Esophagus mucosa (tissue), 1 donor: ENCODE data around the gene REEP3. TPM values are rescaled to one million over a fixed set of nuclear protein-coding genes. Genes with fewer than 3 reads are reported as not detected.

ENCODE experiments used
- ATAC-seq: fragments of 200-7000 bp; cut with Tn5 transposase; one replicate; pipeline ENCODE4 v1.9.1; 2020
- total RNA-seq: library from RNA; stranded (reverse); gene quantifications from one replicate; pipeline ENCODE4 v1.2.4, GENCODE V29; 2023
- donor health status: DM: yes; HTN: yes; CAD: no.

Gene REEP3
- total RNA-seq, 1 donor from 2014 or later: 24.5 TPM

DNA sequence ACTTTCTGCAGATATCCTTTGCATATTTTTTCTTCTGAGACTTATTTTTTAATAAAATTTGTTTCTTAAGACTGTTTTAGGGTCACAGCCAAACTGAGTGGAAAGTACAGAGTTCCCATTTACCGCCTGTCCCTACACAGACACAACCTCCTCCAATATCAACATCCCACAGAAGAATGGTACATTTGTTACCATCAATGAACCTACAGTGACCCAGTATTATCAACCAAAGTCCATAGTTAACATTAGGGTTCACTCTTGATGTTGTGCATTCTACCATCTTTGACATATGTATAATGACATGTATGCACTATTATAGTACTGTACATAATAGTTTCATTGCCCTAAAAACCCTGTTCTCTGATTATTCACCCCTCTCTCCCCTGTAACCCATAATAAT, 14.6 kb upstream of the REEP3 start:
- ATAC-seq: no peak

DNA sequence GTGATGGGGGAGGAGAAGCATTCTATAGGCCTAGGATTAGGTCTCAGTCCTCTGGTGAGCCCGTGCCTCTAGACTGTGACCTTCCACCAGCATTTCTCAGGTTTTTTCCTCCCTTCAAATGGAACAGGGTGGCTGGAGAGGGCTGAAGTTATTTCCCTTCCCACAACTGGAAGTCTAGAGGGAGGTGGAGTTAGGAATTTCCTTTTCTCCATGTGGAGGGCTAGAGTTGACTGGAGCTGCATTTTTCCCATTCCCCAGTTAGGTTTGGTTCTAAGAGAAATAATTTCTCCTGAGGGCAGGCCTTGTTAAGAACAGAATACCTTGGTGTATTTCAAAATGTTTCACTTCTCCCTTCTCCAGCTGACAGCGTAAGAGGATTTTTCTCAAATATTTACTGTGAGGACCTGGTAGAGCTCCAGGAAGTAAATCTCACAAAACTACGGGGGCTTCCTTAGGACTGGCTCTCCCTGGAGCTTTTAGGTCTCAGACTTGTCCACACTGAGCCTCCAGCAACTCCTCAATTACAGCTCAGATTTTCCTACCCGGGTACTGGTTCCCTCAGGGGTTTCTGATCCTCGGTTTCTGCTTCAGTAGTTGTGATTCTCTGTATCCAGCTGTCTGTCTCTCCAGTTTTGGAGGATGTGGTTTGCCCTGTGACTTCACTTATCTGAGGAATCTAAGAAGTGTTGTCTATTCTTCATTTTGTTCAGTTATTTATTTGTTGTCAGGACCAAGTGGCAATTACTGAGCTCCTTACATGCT, 6.0 kb upstream of the REEP3 start:
- no peak for ATAC-seq

DNA sequence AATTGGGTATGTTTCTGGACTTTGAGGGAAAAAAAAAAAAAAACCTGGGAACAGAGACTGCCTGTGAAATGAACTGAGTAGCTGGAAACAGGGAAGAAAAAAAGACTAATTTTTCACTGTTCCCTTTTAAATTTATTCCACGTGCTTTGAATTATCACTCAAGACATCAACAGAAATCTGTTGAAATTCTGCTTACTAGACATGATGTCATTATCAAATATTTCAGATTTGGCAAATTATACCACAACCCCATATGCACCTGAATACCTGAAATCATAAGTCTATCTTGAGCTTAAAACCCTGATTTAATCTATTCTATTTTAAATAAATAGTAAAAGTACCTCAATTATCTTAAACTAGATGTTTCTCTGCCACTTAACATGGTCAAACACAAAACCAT, 5.0 kb upstream of the REEP3 start:
- ATAC-seq: no peak

DNA sequence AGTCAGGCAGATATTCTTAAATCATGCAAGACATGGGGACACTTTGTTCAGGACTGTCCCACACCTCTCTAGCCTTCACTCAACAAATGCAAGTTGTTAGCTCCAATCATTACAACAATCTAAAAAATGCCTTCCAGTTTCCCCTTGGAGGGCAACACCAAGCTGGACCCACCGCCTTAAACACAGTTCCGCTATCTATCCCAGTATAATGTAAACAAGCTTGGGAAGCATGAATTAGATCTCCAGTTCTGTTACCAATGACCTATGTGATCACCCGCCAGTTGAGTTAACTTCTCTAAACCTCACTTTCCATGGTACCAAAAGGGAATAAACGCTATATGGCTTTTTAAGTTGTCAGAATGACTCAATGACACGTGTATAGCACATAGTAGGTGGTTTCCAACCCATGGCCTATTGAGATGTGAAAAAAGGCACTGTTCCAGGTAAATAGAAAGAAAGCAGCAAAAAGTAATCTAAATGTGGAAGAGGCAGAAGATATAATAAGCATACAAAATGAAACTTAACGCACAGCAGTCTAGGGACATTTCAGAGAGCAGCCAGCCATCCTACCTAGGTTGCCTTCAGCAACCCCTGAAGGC, 2.4 kb upstream of the REEP3 start:
- no peak for ATAC-seq

DNA sequence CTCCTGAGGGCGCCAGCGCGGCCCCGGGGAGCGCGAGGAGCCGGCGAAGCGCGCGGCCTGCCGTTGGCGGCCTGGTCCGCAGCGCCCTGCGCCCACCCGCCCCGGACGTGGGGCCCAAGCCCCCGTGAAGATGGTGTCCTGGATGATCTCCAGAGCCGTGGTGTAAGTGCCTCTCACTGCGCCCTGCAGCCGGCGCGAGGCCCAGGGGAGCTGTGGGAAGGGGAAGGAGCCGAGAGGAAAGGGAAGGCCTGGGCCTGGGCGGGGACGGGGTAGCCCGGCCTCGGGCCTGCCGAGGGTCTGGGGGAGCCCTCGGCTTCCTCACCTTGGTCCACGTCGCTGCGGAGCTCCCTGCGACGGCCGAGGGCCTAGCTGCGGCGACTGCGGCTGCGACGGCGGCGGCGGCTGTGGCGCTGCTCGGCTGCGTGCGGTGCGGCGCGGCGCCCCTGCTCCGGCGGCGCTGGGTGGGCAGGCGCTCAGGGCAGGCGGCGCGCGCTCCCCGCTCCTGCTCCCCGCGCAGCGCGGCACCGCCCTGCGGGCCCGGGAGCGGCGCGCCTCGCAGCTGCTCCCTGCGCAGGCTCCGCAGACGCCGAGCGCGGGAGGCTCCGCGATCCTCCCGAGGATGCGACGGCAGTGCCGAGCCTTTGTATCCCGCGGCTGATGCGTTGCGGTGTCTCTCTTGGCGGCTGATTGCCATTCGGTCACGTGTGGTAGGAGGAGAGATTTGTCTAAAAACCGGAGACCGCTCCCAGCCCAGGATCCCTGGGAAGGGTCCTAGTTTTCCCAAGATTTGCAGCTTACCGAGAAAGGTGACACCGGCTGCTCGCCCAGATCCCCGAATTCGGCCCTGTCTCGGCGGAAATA, 445 bp downstream of the REEP3 start:
- ATAC-seq: peak; percentile 85

DNA sequence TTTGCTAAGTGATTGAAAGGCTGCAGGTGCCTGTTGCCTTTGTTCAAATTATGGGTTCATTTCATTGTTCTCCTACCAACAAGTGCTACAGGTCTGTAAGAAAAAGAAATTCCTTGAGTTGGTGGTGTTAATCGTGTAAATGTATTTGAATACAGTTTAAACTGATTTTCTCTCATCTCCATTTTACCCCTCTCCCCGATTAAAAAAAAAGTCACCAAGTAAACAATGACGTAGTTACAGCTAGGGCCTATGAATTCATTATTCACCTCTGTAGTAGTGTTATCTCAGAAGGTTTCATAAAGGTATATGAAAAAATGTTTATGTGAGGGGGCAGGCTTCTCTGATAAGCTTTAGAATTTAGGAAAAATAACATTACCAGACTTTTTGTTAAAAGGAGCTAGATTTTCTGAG, 1.1 kb downstream of the REEP3 start:
- no peak for ATAC-seq

DNA sequence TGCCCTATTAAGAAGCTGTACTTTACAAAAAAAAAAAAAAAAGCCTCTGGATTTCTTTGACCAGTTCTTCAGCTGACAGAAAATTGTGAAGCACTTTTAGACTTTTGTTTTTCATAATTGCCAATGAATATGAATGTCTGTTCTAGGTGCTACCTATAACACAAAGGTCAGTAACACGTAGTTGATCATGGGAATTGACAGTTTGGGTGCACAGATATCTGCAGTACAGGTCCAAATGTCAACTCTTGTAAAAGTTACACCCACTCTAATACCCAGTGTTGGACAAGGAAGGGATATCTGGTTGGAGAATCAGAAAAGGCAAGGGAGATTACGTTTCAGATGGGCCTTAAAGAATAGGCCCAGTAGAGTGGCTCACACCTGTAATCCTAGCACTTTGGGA, 1.8 kb downstream of the REEP3 start:
- ATAC-seq: no peak

DNA sequence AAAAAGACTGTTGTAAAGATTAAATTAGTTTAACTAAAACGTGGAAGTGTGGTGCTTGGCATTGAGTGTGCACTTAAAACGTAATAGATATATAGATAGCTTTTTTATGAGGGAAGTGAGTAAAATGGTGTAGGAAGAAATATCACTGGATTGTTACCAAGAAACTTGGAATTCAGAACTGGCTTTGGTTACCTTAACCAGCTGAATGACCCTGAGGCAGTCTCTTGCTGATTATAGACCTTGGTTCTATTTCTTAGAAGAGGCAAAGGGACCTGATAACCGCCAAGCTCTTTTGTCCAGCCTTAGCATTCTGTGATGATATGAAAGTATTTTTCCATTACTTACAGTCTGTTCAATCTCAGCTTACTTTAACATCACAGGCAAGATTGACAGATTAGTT, 3.8 kb downstream of the REEP3 start:
- ATAC-seq: no peak

DNA sequence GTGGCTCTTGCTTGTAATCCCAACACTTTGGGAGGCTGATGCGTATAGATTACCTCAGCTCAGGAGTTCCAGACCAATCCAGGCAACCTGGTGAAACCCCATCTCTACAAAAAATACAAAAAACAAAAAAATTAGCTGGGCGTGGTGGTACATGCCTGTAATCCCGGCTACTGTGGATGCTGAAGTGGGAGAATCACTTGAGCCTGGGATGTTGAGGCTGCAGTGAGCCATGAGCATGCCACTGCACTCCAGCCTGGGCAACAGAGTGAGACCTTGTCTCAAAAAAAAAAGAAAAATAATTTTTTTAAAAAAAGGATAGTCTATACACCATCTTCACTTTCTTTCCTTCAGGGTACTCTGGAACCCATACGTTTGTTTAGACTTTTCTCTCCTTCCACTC, 6.2 kb downstream of the REEP3 start:
- no peak for ATAC-seq

DNA sequence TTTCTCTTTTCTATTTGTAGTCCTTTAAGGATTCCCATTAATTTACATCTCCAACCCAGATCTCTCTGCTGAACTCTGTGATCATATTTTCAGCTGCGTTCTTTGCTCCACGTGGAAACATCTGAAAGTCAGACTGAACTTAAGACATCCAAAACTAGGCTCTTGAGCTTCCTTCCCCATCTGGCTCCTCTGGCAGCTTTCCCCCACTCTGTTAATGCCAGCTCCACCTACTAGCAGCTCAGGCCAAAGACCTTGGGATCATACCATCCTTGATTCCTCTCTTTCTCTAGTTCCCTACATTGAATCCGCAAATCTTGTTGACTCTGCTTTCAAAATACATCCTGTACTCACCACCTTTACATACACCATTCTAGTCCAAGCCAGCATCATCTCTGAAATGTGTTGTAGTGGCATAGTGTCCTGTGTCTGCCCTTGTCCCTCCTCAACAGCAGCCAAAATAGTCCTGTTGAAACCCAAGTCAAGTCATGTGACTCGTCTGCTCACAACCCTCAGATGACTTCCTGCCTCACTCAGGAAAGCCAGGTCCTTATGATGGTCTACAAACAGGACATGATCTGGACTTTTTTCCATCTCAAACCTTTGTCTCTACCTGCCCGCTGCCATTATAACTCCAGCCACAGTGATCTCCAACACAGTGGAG, 7.0 kb downstream of the REEP3 start:
- no peak for ATAC-seq

DNA sequence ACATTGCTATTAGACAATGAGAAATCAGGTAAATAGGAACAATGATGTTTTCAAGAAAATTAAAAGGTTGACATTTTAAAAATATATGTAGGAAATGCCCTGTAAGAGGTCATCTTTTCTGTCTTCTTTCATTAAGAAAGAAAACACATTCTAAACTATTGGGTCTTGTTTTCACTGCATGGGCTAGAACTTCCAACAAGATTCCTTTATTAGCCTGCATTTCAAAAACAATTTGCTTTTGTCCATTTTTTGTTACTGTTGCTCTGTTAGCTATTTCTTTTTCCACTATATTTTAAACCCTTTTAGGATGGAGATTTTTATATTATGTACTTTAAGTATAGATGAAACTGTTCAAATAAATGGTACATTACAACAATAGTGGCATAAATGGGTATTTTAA, 9.2 kb downstream of the REEP3 start:
- ATAC-seq: no peak

DNA sequence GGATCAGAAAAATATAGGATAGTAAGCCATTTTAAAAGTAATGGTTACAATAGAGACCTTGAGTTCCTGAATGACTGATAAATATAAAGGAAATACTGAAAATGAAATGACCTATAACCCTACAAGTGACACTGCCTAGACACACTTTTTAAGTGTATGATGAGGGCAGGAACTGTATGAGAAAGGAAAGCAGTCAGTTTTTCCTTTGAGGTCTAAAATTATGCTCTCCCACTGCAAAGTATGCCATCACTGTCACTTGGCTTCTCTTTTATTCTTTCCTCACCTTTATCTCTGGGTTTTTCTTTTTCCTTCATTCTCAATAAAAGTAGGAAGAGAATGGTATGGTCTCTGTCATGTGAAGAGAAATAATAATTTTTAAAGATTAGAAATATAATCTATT, 13.5 kb downstream of the REEP3 start:
- ATAC-seq: no peak

DNA sequence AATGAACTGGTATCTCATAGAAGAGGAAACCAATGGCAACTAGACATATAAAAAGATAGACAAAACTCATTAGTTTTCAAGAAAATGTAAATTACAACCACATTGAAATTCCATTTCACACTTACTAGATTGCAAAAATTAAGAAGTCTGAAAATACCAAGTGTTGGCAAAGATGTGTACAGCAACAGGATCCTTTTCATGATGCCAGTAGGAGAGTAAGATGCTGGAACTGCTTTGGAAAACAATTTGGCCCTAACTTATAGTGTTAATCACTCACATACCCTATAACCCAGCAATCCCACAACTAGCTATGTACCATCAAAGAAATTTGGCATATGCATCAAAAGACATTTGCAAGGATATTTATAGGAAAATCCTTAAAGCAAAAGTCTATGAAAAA, 15.5 kb downstream of the REEP3 start:
- ATAC-seq: no peak

DNA sequence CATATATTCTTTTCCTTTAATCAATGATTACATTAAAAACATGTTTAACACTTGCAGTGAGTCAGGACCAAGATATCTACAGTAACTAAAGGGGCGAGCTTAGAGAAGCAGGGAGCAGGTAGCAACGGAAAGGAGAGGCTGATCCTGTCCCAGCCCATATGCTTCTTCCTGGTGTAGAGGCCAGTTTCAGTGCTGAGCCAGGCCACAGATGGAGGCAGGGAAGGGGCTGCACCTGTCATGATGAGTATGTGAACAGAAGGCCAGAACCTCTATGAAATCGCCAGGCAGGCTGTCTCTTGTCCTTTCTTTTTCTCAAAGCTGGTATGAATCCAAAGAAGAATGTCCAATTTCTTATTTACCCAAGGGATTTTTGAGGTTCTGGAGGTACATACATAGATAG, 16.3 kb downstream of the REEP3 start:
- ATAC-seq: peak; percentile 29

DNA sequence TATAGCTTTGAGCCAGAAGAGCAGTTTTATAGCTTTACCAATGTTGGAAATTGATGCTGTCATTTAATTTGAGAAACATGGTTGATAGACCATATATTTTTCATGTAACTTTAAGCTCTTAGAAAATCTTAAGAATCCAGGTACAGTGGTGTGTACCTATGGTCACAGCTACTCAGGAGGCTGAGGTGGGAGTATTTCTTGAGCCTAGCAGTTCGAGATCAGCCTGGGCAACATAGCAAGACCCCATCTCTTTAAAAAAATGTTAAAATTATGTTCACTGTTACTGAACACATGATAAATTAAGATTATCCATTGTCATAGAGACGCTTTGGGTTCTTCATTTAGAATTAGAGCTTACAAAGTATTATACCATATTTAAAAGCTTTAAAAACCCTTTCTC, 18.2 kb downstream of the REEP3 start:
- no peak for ATAC-seq

DNA sequence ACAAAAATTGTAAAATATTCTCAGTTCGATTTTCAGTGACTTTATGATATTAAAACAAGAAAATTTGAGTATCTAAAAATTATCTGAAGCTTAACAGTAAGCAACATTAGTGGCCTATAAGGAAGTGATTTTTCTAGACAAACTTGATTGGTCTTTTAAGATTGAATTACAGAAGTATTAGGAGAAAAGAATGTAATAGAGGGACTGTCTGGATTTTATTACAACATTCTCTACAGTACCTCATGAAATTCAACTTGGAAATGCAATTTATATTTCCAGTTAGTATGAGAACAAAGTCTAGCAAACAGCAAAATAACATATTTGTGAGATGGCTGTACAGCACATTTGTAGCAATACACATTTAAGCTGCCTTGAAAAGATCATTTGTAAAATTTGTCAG, 18.8 kb downstream of the REEP3 start:
- no peak for ATAC-seq

DNA sequence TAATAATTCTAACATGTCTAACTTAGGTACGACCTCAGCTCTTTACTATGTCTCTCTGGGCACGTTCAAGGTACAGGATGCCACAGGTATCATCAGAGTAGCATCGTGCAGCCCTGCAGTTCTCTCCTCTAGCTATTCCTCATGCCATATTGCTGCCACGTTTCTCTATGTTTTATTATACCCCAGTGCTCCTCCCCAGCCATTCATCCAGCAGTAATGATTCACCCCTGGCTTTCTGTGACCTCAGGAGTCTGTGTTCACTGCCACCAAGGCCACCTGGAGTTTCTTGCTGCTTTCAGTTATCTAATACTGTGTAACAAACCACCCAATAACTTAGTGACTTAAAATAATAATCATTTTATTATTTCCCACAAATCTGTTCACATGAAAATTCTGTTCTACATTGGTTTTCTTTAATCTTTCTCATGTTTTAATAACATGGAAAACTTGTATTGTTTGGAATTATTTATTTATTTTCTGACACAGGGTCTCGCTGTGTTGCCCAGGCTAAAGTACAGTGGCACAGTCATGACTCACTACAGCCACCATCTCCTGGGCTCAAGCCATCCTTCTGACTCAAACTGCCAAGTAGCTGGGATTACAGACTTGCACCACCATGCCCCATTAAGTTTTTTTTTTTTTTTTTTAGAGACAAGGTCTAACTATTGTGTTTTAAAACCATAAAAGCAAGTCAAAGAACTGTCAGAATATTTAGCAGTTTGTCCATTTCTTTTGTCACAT, 21.8 kb downstream of the REEP3 start:
- no peak for ATAC-seq

DNA sequence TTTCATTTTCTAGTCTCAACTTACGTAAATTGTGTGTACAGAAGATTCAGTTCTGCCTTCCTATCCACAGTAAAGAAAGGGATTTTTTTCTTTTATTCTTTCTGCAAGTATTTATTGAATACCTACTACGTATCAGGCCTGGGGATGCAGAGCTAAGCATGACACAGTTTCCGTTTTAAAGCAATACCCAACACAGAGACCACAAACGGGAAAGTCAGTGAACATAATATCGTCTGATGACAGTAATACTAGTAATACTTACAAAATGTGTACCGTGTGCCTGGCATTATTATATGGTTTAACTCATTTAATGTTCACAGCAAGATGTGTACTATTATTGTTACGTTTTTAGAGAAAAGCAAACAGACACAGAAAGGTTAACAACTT, 22.4 kb downstream of the REEP3 start:
- ATAC-seq: no peak

DNA sequence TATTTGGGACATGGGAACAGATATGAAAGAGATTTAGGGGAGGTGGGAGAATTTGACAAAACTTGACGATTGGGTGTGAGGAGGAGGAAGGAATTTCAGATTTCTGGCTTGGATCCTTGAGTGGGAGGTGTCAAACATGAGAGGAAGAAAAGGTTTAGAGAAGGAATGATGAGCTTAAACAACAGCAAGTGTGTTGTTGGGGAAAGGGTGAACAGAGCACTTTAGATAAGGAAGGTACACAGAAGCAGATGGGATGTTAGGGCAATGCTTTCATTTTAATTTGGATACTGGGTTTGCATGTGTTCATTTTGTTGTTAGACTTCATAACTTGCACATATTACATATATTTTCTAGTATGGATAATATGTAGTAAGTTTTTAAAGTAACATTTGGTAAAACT, 23.2 kb downstream of the REEP3 start:
- ATAC-seq: no peak

DNA sequence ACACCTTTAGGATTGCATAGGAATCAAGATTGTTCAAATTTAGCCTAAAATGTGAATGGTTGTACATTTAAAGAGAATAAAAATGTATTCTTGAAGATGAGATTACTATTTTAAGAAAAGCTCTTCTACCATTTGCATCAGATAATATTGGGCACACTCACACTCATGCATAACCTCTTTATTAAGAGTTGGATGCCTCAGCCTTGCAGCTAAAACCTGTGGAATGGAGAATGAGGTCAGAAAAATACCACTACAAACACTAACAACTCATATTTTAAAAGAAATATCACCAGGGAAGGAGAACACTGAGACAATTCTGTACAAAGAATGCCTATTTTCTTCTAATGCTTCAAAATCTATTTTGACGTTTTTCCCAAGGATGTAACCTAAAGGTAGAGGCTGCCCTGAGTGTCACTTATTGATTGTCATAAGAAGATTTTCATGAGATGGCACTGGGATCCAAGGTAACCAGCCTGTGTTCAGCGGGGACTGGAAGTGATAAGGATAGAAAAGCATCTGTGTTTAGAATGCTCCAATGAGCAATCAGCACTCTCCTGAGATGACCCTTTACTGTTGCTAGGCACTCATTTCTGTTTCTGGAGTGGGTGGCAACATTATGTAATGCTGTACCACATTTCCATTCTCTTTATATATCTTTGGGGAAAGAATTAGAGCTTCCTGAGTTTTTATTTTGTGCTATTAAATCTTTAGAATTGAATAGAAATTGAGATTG, 26.6 kb downstream of the REEP3 start:
- no peak for ATAC-seq

DNA sequence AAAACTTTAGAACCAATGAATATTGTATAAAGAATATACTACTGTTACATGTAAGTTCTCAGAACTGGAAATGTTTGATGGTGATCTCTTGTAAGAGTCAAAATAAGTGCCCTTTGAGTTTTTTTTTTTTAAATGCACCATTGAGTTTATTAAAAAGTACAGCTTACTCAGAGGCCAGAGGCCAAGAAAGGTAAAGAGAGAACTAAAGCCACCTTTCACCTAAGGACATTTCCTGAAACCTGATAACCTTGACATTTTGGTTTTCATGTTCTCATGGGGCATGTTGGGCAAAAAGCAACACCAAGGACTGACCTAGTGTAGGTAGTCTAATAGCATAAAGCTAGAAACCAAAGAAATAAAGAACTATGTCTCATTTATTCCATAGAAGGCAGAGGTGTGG, 27.7 kb downstream of the REEP3 start:
- ATAC-seq: no peak

DNA sequence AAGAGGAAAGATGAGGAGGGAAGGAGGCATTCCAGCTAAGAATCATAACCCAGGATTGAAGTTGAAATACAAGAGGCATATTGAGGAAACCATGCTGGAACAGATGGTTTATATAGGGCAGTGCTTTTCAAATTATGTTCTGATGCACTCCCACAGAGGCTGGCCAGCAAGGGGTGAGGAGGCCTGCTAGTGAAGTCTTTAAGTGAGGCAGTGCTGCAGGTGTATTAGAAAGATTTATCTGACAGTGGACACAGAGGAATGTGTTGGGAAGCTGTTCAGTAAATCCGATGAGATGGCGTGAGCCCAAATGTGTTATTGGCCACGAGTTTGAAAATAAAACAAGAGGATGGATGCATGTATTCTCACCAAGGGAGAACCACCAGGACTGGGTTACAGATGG, 28.6 kb downstream of the REEP3 start:
- no peak for ATAC-seq
